HG02981 (cell line): ENCODE measurements around the gene TYMP.
A peak's percentile ranks its signal among the peaks of the same experiment; 100 is the strongest.

ENCODE experiments used
- ATAC-seq: cut with Tn5 transposase; IDR thresholded peaks from one replicate; pipeline ENCODE4 v1.9.1; 2021; ENCODE audit warnings: mild to moderate bottlenecking, moderate library complexity; ENCODE audit not compliant: unreplicated experiment

Gene TYMP, protein sequence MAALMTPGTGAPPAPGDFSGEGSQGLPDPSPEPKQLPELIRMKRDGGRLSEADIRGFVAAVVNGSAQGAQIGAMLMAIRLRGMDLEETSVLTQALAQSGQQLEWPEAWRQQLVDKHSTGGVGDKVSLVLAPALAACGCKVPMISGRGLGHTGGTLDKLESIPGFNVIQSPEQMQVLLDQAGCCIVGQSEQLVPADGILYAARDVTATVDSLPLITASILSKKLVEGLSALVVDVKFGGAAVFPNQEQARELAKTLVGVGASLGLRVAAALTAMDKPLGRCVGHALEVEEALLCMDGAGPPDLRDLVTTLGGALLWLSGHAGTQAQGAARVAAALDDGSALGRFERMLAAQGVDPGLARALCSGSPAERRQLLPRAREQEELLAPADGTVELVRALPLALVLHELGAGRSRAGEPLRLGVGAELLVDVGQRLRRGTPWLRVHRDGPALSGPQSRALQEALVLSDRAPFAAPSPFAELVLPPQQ

DNA sequence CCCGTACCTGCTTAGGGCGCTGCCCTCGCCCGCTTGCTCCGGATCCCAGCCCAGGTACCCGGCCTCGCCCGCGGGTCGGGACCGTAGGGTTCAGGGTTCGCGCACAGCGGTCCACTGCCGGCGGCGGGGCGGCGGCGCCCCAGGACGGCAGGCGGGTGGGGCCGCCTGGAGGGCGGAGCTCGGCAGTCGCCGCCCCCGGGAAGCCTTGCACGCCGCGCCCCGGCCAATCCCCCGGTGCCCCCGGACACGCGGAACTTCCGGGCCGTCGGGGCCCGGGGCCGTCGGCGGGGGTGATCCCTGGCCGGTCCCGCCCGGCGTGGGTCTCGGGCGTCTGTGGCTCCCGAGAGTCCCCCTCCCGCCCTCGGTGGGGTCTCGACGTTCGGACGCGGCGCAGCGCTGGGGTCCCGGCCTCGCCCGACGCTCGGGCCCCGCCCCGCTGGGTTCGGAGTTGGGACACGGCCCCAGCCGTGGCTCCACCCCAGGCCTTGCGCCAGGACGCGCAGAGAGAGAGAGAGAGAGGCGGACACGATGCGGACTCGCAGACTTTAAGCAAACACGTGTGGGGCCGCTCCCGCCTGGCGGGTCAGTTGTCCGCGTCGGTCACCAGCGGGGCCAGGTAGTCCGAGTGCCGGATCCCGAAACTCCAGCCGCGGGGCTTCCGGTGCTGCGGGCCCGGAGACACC, at the start of gene TYMP:
Gene TYMP, minus strand, starts transcription at position 116 of the 683 bp plus-strand sequence. CDS start 303 bp downstream, outside the sequence.
- peak; percentile 18 for ATAC-seq

DNA sequence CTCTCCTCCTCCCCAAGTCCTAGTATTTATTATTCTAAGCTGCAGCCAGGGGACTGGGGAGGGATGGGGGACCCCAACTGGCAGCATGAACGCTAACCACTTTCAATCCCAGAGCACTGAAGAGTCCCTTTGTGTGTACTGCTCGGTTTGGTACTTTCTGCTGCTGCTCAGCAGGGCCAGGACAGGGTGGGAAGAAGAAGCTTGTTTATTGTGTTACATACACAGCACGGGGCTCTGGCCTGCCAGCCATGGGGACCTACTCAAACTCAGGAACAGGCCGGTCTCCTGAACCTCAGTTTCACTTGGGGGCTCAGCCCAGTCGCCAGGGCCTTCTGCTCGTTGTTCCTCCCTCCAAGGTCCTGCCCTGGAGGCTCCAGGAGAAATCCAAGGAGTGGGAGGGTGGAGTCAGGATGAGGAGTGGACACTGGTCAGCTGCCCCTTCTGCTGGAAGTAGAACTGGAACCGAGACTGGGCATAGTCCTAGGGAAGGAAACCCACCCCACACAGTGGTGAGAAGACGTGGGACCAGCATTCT, 49.0 kb upstream of the TYMP start:
- no peak for ATAC-seq

DNA sequence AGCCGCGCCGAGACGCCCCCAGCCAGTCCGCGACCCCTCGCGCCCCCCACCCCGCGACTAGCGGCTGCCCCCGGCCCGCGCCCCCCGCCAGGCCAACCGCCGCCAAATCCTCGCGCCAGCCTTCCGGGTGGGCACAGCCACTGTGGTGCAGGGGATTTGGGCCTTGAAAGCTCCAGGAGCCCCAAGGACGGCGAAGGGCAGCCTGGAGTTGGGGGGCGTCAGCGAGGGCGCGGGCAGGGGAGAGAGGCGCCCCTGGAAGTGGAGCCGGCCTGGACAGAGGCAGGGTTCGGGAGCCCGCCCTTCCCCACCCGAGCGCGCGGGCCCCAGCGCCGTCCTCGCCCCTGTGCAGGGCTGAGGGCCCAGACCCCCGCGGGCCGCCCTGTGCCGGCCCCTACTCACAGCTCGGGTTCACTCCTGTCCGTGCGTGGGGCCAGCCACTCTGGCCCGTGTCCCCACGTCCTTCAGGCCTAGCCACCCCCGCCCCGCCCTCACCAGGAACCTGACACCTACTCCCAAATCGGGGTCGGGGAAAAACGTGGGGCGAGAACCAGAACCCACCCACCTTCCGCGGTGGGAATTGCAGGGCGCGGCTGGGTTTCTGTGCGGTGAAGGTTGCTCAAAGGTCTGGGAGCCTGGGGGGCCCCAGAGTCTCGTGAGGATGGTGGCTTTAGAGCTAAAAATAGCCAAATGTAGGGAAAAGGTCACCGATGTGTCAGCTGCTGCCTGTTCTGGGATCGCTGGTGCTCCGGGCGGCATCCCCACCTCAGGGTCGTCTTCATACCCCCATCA, 48.4 kb upstream of the TYMP start, which contains the start of gene CPT1B:
Gene CPT1B, minus strand, starts transcription at position 441 of the 789 bp plus-strand sequence. CDS start 512 bp downstream, outside the sequence.
- no peak for ATAC-seq

DNA sequence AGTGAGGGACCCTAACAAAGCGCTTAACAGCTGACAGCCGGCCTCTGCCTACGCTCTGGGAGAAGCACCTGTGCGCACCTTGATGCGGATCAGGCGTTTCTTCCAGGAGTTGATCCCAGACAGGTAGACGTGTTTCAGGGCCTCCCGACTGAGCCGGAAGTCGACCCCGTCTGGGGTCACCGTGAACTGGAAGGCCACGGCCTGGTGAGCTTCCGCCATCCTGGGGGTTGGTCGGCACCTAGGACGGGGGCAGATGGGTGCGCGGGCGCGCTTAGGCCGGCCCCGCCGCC, 47.8 kb upstream of the TYMP start:
- ATAC-seq, result no peak

DNA sequence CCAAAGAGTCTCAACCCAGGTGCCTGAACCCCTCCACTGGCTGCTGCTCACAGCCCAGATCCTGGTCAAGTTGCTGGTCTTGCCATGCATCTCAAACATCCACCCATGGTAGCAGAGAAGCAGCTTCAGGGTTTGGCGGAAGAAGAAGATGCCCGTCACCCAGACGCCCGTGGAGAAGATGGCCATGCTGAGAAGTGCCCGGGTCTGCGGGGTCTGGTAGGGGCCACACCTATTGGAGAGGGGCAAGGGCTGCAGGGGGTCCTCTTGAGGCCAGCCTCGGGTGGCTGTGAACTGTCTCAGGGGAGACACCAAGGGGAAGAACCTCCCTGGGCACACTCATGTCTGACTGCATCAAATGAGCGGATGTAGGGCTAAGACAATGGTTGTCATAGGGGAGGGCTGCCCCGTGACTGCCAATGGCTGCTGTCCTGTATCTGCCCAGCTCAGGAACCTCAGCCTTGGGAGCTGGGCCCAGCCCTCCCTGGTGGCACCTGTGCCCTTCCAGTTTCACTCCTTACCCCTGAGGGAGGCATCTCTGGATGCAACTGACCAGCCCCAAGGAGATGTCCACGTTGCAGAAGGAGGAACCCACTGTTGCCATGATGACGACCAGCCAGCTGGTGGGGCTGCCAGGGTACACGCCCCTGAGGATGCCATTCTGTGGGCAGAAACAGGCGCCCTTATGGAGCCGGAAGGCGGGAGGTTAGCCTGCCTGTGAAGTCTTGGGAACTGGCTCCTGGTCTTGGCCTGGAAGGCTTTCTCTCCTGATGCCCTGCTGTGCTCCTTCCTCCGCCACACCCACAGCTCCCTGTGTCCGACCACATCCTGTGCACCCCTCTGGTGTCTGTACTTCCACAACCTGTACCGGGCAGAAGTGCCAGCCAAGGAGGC, 47.2 kb upstream of the TYMP start:
- no peak for ATAC-seq

DNA sequence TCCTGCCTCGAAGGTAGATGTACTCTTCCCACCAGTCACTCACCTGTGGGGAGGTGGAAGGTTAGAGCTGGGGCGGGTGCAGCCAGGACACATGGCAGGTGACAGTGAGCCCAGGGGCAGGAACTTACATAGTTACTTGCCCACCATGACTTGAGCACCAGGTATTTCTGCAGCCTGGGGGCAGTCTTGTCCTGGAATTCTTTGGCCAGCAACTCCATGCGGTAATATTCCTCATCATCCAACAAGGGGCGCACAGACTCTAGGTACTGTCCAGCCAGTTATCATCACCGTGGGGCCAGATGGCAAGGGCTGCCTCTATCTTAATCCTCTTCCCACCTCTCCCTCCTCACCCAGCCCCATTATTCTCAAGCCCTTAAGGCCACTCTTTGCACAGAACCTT, 46.3 kb upstream of the TYMP start:
- ATAC-seq, result no peak

DNA sequence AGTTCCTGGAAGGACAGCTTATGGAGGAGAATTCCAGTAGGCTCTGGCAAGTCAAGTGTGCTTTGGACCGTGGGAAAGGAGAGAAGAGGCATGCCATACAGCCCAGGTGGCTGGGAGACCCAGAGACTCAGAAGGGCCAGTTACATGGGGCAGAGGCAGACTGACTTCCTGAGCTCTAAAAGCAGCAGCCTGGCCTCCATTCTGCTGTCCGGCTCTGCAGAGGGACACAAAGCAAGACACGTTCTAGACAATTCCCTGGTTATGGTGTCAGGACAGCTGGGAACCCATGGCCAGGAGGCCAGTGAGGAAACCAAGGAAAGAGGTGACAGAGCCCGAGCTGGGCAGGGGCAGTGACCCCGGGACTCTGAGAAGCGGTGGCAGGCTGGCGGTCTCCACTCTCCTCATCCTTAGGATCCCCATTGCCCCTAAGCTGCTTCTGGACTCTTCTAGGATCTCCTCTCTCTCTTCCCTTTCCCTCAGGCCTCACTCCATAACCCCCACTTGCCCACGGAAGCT, 45.7 kb upstream of the TYMP start:
- ATAC-seq, result no peak

DNA sequence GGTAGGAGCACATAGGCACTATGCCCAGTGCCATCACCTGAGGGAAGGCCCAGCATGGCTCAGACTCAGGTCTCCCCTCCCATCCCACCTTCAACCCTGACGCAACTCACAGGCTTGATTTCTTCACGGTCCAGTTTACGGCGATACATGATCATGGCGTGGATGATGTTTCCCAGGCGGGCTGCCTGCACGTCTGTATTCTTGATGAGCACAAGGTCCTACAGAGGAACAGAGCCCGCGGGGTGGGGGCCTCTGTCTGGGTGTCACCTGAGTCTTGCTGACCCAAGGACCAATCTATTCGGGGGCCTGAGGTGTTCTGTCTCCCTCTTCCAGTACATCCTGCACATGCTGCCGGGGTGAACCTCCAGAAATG, 44.6 kb upstream of the TYMP start:
- no peak for ATAC-seq

DNA sequence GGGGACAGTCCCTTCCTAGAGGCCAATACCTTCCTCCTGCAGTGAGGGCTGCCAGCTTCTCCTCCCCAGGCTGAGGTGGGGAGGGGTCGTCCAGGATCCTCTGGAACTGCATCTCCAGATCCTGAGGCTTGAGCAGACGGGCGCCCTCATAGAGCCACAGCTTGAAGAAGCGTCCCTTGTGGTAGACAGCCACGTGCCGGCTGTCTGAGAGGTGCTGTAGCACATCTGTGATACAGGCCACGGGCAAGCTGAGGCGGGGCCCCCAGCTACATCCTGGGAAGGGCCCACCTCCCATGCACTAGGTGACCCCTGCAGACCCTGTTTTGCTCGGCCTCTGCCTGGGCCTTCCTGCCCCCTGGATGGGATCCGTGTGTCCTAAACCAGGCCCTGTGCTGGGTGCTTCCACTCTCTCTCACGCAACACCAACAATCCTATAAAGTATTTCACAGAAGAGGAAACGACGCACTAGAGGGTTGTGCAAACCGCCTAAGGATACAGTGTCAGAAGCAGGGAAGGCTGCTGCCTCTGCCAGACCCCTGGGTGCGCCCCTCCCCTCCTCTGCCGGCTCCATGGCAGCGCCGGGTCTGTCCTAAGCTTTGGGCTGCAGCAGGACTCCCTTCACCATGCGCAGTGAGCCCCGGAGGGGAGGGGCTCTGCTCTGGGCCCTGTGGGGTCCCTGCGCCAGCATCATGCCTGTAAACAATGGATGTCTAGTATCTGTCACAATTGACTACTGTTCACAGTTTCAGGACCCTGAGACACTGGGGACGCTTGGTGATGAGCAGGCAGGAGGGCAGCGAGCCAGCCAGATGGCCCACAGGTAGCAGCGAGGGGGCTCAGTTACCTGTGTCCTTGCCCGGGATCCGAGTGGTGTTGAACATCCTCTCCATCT, 43.9 kb upstream of the TYMP start:
- no peak for ATAC-seq

DNA sequence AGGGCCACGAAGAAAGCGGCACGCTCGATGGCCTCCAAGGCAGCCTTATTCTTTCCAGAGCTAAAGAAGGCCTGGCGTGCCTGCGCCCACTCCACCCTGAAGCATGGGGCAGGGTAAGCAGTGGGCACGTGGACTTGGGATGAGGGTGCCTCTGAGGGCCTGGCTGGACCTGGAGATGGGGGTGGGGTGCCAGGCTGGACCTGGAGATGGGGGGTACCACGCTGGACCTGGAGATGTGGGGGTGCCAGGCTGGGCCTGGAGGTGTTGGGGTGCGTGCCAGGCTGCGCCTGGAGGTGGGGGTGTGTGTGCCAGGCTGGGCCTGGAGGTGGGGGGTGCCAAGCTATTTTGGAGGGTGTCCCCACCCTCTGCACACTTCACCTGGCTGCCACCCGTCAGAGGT, 43.2 kb upstream of the TYMP start:
- ATAC-seq, result no peak

DNA sequence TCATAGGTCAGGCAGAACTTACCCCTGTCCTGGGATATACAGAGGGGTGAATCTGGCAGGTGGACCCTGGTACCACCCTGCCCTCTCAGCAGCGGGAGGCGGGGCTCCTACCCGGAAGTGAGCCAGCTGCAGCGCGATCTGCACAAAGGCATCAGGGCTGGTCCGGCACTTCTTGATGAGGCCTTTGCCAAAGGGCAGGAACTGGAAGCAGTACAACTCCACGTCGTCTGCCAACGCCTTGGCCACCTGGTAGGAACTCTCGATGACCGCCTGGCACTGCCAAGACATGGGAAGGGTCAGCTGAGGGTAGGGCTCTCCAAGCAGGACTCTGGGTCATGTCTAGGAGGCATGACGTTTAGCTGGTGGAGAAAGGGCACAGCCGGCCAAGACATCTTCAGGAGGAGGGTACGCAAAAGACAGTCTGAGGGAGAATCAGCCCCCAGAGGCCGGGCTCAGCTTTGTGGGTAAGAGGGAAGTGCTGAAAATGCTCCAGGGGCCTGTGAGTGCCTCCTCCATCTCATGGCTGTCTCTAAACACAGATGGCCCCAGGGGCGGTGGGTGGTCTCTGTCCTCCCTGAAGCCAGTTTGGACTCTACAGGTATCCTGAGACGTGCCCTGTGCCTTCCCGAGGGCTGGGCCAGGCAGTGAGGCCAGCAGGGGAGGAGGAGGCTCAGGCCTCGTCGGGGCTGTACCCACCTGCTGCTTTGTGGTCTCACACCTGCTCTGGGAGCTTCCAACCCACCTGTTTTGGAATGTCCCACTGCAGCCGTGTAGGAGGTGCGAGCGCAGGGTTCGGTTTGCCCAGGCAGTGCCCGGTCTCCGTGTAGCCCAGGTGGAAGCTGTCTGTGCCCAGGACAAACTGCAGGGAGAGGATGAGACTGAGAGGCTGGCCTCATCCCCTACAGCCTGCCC, 41.7 kb upstream of the TYMP start:
- no peak for ATAC-seq

DNA sequence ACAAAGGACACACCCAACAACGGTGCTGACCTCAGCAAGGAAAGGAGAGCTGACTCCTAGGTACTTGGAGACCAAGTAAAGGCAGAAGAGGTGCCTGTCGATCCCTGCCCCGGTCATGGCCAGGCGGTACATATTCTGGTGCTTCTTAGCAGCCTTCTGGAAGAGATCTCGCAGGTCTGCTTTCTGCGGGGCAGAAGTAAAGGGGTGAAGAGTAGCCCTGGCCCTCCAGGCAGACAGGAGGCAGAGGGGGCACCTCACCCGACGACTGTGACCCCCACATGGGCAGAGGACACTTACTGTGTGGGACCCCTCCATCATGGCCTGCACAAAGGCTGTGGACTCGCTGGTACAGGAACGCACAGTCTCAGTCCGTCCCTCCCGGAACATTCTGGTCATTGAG, 41.0 kb upstream of the TYMP start:
- ATAC-seq, result no peak

DNA sequence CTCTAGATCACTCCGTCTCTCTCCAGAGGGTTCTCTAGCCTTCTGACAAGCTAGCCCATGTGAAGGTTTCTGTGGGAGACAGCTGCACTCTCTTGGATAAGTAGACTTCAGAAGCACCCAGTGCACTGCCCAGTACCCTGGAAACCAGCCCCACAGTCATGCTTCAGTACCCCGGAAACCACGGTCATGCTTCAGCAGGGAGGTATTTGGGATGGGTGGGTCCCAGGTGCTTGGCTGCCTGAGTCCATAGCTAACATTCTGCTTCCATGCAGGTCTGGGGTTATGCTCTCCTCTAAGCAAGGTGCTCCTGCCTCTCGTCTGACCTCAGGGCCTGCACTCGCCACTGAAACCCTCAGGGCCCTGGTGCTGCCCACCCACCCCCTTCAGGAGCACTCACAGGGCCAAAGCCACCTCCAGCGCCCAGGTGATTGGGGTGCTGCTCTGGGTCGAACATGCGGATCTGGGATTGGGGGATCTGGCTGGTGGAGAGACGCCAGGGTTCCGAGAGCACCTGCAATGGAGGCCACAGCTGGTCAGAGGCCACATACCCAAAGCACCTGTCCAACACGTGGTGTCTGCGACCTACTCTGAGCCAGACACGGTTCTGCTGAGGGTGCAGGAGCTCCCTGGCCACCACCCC, 40.2 kb upstream of the TYMP start:
- no peak for ATAC-seq

DNA sequence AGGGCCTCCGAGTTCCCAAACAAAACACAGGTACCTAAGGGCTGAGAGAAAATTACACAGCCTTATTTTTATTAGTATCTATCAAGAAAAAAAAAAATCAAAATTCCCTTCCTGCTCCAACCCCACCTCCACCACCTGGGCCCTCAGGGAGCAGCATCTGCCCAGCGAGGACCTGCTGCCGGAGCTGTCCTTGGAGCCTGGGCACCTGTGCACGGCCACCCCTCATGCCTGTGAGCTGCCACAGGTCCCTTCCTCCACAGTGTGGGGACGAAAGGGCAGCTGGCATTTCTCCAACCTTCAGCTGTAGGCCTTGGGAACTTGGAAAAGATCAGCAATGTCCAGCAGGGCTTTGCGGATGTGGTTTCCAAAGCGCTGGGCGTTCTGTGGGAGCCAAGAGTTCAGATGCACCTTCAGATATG, 39.2 kb upstream of the TYMP start:
- no peak for ATAC-seq

DNA sequence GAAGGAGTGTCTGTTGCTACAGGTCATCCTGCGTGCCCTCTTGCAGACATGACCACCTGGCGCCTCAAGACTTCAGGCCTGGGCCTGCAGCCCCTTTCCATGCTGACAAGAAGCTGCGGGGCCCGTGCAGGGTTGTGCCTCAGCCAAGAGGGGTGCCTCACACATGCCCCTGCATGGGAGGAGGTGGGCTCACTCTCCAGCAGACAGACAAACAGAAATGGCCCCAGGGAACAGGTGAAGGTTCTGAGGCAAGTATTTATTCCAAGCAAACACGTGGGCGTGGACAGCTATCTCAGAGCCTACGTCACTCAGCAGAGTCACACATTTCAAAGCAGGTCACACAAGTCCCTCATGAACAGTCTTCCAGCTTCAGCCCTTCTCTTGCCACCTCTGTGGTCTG, 38.8 kb upstream of the TYMP start:
- no peak for ATAC-seq

DNA sequence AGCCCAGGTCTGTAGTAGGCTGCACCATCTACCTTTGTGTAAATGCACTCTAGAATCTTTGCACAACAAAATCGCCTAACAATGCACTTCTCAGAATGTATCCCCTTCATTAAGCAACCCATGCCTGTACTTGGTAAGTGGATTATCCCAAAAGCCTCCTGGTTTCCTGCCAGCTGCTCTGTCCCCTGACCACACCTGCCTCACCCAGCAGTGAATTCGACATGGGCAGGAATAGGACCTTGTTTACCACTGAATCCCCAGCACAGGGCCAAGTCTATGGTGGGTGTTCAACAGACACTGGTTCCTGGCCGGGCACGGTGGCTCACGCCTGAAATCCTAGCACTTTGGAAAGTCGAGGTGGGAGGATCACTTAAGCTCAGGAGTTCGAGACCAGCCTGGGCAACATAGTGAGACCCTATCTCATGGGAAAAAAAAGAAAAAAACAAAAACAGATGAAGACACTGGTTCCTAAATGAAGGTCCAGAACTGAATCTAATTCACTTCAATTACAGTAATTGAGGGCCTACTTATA, 38.0 kb upstream of the TYMP start:
- no peak for ATAC-seq

DNA sequence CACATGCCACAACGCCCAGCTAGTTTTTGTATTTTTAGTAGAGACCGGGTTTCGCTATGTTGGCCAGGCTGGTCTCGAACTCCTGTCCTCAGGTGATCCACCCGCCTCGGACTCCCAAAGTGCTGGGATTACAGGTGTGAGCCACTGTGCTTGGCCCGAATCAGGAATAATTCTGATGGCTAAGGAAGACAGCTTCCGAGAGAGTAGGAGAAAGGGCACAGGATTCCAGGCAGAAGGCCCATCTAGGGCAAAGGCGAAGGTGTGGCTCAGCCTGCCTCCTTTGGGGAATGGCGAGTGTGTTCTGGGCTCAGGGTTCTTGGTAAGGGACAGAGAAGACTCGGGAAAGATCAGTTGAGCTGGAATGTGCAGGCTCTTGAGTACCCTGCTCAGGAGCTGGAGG, 34.5 kb upstream of the TYMP start:
- ATAC-seq, result no peak
